Embryonic facial prominence (tissue), 1 donor: ENCODE results near the gene ELAVL2.

Experiments used
- DNase-seq: peaks from one replicate; pipeline ENCODE4 v3.0.0-alpha.2; 2016; ENCODE audit errors: extremely low spot score

The ELAVL2 gene

DNA sequence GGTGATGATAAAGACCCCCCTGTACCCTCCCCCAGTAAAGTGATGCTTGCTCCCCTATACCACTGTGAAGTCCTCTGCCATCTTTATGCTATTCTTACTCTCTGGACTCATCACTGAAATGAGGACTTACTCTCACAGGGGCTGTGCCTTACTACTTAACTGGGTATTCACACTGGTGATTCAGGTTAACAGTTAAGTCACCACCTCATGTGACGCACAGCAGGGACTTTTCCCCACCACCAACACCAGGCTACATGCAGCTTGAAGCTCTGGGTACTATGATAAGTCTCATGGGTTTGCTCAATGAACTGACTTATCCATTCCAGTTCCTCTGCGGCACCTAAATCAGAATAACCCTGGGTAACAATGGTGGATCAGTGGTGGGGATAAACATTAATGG is 163.7 kb downstream of the ELAVL2 start:
- no peak for DNase-seq

DNA sequence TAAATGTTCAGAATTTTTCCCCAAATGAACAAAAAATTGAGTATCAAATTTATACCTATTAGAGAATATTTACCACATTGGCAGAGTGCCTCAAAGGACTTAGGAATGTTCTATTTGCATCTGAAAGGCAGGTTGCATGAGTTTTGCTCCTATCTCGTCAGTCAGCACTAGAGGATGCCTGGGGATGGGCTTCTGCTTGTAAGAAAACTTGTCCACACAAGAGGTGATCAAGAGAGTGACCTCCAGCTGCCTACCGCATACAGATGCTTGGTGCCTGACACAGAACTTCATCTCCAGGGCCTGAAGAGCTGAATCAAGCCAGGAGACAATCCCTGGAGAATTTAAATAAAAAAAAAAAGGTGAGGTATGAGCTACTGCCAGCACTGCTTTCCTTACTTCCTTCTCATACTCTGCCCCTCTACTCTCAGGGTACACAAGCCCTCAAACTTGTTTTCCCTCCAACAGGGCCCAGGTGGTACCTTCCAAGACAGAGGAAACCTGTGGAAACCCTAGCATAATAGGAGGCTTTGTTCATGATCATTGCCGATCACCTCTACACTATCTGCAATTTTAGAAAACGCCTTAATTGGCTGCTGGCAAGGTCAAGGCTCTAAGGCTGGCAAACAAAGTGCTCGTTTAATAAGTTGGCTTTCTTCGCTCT is 166.6 kb downstream of the ELAVL2 start:
- DNase-seq = no peak

DNA sequence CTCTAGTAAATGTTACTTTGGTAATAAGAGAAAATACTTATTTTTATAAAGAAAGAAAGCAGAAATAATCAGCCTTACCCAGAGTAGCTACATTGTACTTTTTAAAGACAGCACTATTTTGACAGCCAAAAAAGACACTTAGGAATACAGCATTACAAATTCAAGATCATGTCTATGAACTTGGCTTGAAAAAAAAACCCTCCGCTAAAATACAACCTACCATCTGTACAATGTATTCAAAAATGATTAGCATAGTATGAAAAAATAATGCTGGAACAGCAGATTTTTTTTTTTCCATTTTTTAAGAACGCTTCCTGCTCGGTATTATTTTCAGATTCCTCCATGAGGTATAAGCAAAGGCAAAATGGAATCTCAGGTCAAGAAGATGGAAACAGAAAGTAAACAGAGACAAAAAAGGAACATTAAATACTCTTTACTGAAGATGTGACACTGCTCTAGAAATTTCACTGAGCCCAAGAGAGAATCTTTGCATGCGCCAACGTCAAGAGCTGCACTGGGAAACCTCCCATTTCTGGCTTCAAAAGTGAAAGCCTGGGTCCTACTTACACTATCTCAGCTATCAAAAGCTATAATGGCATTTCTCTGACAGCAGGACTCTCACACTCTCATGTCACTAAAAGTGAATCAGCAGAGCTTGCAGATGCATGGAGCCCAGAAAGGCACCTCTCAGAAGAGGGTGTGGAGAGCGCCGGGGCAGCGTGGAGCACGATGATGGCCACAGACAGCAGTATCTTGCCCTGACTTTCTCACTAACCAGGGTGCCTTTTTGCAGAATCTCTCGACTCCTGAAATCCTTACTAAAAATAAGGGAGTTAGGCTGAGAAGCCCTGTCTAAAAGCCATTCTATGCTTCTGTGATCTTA is 167.4 kb downstream of the ELAVL2 start:
- DNase-seq = no peak

DNA sequence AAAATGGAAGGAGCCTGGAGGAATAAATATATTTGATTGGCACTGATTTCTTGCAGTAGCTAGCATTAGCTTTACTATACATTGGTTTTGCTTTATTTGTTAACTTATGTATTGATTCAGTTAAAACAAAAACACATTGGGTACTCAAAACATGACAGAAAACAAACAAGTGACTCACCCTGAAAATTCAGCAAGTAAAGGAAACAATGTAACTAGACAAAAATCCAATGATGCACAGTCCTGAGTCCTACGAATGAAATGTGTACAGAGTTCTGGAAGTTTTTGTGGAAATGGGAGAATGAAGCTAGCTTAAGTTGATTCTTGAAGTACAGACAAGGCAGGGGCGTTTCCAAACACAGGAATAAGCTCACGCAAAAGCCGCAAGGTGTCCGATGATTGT is 175.0 kb downstream of the ELAVL2 start:
- DNase-seq = no peak

DNA sequence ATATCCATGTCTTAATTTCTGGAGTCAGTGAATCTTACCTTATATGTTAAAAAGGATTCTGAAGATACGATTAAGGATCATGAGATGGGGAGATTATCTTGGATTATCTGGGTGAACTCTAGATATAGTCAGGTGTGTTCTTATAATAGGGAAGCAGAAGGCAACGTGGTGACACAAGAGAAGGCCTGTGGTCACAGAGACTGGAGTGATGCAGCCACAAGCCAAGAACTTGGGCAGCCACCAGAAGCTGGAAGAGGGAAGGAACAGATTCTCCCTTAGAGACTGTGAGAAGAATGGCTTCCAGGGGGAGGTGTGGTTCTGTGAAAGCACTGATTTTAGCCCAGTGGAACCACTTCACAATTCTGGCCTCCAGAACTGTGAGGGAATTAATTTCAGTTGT is 177.4 kb downstream of the ELAVL2 start:
- DNase-seq = no peak

DNA sequence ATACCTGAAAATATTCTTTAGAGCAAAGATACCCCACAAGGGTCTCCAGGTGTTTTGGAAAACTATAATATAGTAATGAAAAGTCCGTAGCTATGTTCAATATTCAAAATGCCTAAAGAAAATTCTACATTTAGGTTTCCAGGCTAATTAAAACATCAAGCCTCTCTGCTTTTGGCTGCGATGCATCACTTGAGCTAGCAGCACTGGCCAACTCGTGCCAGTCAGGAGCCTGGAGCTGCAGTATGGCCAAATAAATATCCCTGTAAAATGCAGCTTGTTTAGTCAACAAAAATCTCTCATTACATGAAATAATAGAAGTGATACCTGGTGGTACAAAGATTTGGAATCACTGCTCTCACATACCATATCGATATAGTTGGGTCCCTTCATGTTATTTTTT is 181.1 kb downstream of the ELAVL2 start:
- no peak for DNase-seq

DNA sequence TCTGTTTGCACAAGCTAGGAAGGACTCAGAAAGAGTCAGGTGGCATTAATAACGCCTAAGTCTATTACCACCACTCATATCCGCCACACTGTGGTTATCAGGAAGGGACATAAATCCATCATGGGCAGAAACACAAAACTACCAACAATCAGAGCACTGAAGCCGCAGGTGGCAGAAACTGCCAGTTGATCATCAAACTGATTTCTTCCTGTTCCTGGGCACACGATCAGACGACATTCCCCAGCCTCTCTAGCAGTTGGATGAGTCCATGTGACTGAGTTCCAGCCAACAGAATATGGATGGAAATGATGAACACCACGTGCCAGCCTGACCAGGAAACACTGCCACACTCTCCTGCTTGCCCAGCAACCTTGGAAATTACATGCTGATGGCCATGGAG is 181.7 kb downstream of the ELAVL2 start:
- no peak for DNase-seq

DNA sequence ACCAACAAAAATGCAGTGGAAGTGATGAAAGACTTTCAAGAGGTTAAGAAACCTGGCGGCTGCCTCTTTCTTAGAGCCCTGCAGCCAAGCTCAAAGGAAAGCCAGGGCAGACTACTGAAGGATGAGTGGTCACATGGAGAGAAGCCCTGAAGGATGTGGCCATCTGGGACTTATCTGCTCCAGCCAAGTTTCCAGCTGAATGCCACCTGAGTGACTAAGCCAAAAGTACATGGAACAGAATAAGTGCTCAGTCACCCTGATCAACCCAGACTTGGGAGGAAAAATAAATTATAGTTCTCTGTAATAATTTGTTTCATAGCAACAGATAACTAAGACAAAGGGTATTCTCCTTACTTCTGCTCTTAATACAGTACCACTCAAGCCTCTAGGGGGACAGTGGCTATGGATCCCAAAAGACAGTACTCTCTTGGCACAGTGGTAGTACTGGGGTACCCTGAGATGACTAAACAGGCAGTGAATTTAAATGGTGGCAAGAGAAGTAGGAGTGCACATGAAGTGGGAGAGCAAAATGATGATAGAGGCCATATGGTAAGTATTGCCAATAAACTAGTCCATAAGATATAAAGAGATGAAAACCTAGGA is 182.3 kb downstream of the ELAVL2 start:
- no peak for DNase-seq
